HepG2 (cell line): ENCODE results near the gene MIF4GD. TPM values are rescaled to one million over a fixed set of nuclear protein-coding genes. Genes with fewer than 3 reads are reported as not detected.

Experiments used
- GPN1 ChIP-seq: sonication (generic); formaldehyde crosslinking; IDR thresholded peaks from 2 replicates; pipeline ENCODE4 v1.5.1; 2020; ENCODE audit warnings: missing genetic modification reagents, borderline replicate concordance
- RNF2 ChIP-seq: fragments of 450-650 bp; conservative IDR thresholded peaks from 2 replicates; pipeline ENCODE4 v1.6.1; 2016; ENCODE audit warnings: low read depth
- ZBTB44 ChIP-seq: sonication (generic); formaldehyde crosslinking; IDR thresholded peaks from 2 replicates; pipeline ENCODE4 v1.4.0; 2020; ENCODE audit warnings: missing genetic modification reagents
- ZNF333 ChIP-seq: sonication (generic); formaldehyde crosslinking; IDR thresholded peaks from 2 replicates; pipeline ENCODE4 v1.4.0; 2020; ENCODE audit warnings: mild to moderate bottlenecking, missing genetic modification reagents, borderline replicate concordance
- ZNF737 ChIP-seq: sonication (generic); formaldehyde crosslinking; IDR thresholded peaks from 2 replicates; pipeline ENCODE4 v1.5.0; 2020; ENCODE audit warnings: missing genetic modification reagents, mild to moderate bottlenecking, borderline replicate concordance
- polyA plus RNA-seq, 8 experiments: library from polyadenylated mRNA; depleted of rRNA in 3 of 8; stranded (reverse) in 7 of 8; unstranded in 1 of 8; fragments of >200 nt; fragmentation: Illumina TruSeq in 4 of 8; extraction: Trizol in 4 of 8; gene quantifications; 2 replicates each; pipeline versions ENCODE4 v1.2.1 to v1.2.3, GENCODE V29; 2011 to 2016; ENCODE audit warnings: low read depth in 4 of 8, missing spikeins in 1 of 8, mixed read lengths in 1 of 8; ENCODE audit not compliant: insufficient read depth in 1 of 8
- total RNA-seq, 5 experiments: library from RNA; depleted of rRNA; stranded (reverse); fragments of >200 nt; fragmentation: Illumina TruSeq; extraction: Trizol; gene quantifications; 2 replicates each; pipeline ENCODE4 v1.2.3, GENCODE V29; 2016; ENCODE audit warnings: low read depth in 1 of 5
- TF ChIP-seq, protein P1 (sequence below): sonication (generic); formaldehyde crosslinking; IDR thresholded peaks from 2 replicates; pipeline ENCODE4 v1.5.0; 2020; ENCODE audit warnings: missing genetic modification reagents
- TF ChIP-seq, protein P2 (sequence below): sonication (generic); formaldehyde crosslinking; IDR thresholded peaks from 2 replicates; pipeline ENCODE4 v1.4.0; 2020; ENCODE audit warnings: mild to moderate bottlenecking, missing genetic modification reagents
- TF ChIP-seq, protein P3 (sequence below): sonication (generic); formaldehyde crosslinking; IDR thresholded peaks from 2 replicates; pipeline ENCODE4 v1.5.0; 2020; ENCODE audit warnings: mild to moderate bottlenecking, missing genetic modification reagents, moderate library complexity

The MIF4GD gene
- total and polyA plus RNA-seq, 2 of the 13 experiments (the other 11 are each of a cell fraction or from before 2014, with no cell fraction given) = 14.0 to 28.0 TPM

GRCh38 chr17:75262112-75262606, 8.9 kb downstream of the MIF4GD start (continued):
- TF ChIP-seq ZNF737 (CRISPR knock-in tag) (no peak), ZBTB44 (CRISPR knock-in tag) (no peak), ZNF333 (peak; percentile 56; the same call in 1 of the 2 replicates), GPN1 (CRISPR knock-in tag) (no peak), RNF2 (no peak)
- TF ChIP-seq, protein P1, sequence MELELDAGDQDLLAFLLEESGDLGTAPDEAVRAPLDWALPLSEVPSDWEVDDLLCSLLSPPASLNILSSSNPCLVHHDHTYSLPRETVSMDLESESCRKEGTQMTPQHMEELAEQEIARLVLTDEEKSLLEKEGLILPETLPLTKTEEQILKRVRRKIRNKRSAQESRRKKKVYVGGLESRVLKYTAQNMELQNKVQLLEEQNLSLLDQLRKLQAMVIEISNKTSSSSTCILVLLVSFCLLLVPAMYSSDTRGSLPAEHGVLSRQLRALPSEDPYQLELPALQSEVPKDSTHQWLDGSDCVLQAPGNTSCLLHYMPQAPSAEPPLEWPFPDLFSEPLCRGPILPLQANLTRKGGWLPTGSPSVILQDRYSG (CRISPR knock-in tag) = no peak
- TF ChIP-seq, protein P2, sequence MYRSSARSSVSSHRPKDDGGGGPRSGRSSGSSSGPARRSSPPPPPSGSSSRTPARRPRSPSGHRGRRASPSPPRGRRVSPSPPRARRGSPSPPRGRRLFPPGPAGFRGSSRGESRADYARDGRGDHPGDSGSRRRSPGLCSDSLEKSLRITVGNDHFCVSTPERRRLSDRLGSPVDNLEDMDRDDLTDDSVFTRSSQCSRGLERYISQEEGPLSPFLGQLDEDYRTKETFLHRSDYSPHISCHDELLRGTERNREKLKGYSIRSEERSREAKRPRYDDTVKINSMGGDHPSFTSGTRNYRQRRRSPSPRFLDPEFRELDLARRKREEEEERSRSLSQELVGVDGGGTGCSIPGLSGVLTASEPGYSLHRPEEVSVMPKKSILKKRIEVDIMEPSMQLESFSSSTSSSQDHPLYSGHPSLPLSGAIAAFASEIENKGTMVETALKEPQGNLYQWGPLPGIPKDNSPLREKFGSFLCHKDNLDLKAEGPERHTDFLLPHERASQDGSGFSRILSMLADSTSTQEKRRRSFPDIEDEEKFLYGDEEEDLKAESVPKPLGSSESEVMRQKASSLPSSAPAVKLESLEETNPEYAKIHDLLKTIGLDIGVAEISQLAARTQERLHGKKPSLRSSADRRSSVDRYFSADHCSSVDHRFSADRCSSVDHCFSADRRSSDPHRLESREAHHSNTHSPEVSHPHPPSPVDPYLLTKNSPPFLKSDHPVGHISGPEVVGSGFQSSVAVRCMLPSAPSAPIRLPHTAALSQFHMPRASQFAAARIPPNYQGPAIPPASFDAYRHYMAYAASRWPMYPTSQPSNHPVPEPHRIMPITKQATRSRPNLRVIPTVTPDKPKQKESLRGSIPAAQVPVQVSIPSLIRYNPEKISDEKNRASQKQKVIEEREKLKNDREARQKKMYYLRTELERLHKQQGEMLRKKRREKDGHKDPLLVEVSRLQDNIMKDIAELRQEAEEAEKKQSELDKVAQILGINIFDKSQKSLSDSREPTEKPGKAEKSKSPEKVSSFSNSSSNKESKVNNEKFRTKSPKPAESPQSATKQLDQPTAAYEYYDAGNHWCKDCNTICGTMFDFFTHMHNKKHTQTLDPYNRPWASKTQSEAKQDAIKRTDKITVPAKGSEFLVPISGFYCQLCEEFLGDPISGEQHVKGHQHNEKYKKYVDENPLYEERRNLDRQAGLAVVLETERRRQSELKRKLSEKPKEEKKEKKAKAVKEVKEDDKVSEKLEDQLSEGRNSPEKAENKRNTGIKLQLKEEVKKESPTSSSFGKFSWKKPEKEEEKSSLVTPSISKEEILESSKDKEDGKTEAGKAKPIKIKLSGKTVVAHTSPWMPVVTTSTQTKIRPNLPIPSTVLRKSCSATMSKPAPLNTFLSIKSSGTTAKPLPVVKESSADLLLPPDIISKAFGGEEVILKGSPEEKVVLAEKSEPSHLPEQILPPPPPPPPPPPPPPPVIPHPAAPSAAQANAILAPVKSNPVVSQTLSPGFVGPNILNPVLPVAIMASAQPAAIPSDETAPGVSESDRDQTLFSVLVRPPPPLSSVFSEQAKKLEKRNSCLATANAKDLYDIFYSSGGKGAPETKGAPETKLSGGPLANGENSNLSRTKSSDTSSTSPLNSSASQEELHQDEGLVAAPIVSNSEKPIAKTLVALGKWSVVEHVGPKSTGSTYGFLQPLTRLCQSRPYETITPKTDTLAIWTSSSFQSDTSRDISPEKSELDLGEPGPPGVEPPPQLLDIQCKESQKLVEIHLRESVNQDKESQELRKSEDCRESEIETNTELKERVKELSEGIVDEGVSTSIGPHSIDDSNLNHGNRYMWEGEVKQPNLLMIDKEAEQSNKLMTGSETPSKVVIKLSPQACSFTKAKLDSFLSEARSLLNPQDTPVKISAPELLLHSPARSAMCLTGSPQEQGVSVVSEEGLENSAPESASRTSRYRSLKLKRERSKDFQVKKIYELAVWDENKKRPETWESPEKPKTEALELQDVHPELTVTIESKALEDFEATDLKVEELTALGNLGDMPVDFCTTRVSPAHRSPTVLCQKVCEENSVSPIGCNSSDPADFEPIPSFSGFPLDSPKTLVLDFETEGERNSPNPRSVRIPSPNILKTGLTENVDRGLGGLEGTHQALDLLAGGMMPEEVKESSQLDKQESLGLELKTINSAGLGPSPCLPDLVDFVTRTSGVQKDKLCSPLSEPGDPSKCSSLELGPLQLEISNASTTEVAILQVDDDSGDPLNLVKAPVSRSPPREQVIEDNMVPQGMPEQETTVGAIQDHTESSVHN = no peak
- TF ChIP-seq, protein P3, sequence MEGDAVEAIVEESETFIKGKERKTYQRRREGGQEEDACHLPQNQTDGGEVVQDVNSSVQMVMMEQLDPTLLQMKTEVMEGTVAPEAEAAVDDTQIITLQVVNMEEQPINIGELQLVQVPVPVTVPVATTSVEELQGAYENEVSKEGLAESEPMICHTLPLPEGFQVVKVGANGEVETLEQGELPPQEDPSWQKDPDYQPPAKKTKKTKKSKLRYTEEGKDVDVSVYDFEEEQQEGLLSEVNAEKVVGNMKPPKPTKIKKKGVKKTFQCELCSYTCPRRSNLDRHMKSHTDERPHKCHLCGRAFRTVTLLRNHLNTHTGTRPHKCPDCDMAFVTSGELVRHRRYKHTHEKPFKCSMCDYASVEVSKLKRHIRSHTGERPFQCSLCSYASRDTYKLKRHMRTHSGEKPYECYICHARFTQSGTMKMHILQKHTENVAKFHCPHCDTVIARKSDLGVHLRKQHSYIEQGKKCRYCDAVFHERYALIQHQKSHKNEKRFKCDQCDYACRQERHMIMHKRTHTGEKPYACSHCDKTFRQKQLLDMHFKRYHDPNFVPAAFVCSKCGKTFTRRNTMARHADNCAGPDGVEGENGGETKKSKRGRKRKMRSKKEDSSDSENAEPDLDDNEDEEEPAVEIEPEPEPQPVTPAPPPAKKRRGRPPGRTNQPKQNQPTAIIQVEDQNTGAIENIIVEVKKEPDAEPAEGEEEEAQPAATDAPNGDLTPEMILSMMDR (CRISPR knock-in tag) = 0 out of 2 replicates have a peak, but pooled peaks have one; percentile 1
